Breast epithelium (tissue), 4 donors: ENCODE measurements around the gene TMEM271. TPM values are rescaled to one million over a fixed set of nuclear protein-coding genes. Genes with fewer than 3 reads are reported as not detected.
"Not testable (repeated sequence)": the region's sequence is repeated elsewhere in the genome, so short reads cannot be mapped to it uniquely, and the experiment has no call there.

Experiments
- DNase-seq, 2 donors: peaks; one replicate each; pipeline ENCODE4 v3.0.0-alpha.2; 2019; ENCODE audit warnings: low spot score in 2 of 2
- H3K27ac ChIP-seq, 2 donors: fragments of 200-600 bp; sonication (generic) in 1 of 2; one replicate each; pipeline ENCODE4 v1.5.1; 2016 to 2019; ENCODE audit warnings: mild to moderate bottlenecking in 1 of 2
- H3K27me3 ChIP-seq, 2 donors: fragments of 200-600 bp; sonication (generic) in 1 of 2; one replicate each; pipeline versions ENCODE4 v1.5.1 to v1.6.0; 2017 to 2019; ENCODE audit warnings: control low read depth in 1 of 2, mild to moderate bottlenecking in 1 of 2
- H3K36me3 ChIP-seq: fragments of 200-600 bp; one replicate; pipeline ENCODE4 v1.5.1; 2019
- H3K4me1 ChIP-seq, 2 donors: fragments of 200-600 bp; sonication (generic); one replicate each; pipeline ENCODE4 v1.5.1; 2016 to 2019; ENCODE audit warnings: control low read depth in 1 of 2
- H3K4me3 ChIP-seq, 3 donors: fragments of 200-600 bp; sonication (generic); 1 replicate in 2 of 3; 2 replicates in 1 of 3; pipeline ENCODE4 v1.5.1; 2016 to 2019; ENCODE audit warnings: mild to moderate bottlenecking in 3 of 3, moderate library complexity in 2 of 3
- H3K9me3 ChIP-seq, 2 donors: fragments of 200-600 bp; sonication (generic) in 1 of 2; one replicate each; pipeline ENCODE4 v1.5.1; 2016 to 2019; ENCODE audit warnings: control low read depth in 1 of 2
- POLR2A ChIP-seq: fragments of 450-650 bp; IDR thresholded peaks from one replicate; pipeline ENCODE4 v1.6.1; 2016; ENCODE audit warnings: antibody characterized with exemption, mild to moderate bottlenecking, moderate library complexity
- POLR2AphosphoS5 ChIP-seq, 3 donors: sonication (generic); formaldehyde crosslinking; IDR thresholded peaks; one replicate each; pipeline ENCODE4 v1.6.1; 2017; ENCODE audit warnings: antibody characterized with exemption in 3 of 3
- intact Hi-C: fragments of 100-400 bp; cut with DNase I; formaldehyde crosslinking; loops from one replicate; pipeline ENCODE4 v1.15.1; 2023; ENCODE audit warnings: low total_unique reads
- total RNA-seq, 3 donors: library from RNA; depleted of rRNA; stranded (reverse); fragments of >200 nt; gene quantifications; one replicate each; pipeline ENCODE4 v1.1.0, GENCODE V29; 2016
- TF ChIP-seq, protein P1 (sequence below), 3 donors: fragments of 450-650 bp; IDR thresholded peaks; one replicate each; pipeline ENCODE4 v1.5.1; 2016 to 2017; ENCODE audit warnings: antibody characterized with exemption in 3 of 3, mild to moderate bottlenecking in 3 of 3, moderate library complexity in 3 of 3

TMEM271 gene
- total RNA-seq, 3 donors from 2014 or later, result not detected

DNA sequence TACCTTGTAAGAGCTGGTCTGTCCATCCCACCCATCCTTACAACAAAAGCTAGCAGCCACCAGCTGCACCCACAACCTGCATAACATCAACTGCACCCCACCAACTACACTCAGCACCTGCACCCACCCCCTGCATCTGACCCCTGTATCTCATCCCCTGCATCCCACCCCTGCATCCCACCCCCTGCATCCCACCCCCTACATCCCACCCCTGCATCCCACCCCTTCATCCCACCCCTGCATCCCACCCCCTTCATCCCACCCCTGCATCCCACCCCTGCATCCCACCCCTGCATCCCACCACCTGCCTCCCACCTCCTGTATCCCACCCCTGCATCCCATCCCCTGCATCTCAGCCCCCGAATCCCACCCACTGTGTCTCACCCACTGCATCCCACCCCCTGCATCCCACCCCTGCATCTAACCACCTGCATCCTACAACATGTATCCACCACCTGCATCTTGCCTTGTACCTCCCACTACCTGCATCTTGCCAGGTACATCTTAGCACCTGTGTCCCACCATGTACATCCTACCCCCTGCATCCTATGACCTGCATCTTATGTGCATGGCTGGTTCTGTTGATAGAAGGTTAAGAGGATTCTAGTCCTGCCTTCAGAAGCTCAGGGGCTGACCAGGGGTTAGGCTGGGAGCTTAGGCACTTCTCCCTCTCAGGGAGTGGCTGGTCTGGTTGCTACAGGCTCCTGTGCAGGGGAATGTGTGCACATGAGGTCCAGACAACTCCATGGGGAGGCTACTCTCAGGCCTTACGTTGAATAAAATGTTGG, 9.4 kb downstream of the TMEM271 start:
- H3K36me3 ChIP-seq, result no peaks in the 10 kb centered on the region
- no peak for TF ChIP-seq POLR2AphosphoS5 (IDR thresholded peaks at IDR 0.05)
- TF ChIP-seq, protein P1, sequence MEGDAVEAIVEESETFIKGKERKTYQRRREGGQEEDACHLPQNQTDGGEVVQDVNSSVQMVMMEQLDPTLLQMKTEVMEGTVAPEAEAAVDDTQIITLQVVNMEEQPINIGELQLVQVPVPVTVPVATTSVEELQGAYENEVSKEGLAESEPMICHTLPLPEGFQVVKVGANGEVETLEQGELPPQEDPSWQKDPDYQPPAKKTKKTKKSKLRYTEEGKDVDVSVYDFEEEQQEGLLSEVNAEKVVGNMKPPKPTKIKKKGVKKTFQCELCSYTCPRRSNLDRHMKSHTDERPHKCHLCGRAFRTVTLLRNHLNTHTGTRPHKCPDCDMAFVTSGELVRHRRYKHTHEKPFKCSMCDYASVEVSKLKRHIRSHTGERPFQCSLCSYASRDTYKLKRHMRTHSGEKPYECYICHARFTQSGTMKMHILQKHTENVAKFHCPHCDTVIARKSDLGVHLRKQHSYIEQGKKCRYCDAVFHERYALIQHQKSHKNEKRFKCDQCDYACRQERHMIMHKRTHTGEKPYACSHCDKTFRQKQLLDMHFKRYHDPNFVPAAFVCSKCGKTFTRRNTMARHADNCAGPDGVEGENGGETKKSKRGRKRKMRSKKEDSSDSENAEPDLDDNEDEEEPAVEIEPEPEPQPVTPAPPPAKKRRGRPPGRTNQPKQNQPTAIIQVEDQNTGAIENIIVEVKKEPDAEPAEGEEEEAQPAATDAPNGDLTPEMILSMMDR (IDR thresholded peaks at IDR 0.05), result no peak
- TF ChIP-seq POLR2A, result no peak
- no peak for DNase-seq
- H3K27me3 ChIP-seq, result peaks cover 0 to 25% of the 10 kb centered on the region in 2 donors
- no peaks in the 10 kb centered on the region for H3K9me3 ChIP-seq
- no peak overlapping the region for H3K4me3 ChIP-seq
- intact Hi-C loops, result no loop called here
- no peaks in the 10 kb centered on the region for H3K4me1 ChIP-seq
- no peak overlapping the region for H3K27ac ChIP-seq

DNA sequence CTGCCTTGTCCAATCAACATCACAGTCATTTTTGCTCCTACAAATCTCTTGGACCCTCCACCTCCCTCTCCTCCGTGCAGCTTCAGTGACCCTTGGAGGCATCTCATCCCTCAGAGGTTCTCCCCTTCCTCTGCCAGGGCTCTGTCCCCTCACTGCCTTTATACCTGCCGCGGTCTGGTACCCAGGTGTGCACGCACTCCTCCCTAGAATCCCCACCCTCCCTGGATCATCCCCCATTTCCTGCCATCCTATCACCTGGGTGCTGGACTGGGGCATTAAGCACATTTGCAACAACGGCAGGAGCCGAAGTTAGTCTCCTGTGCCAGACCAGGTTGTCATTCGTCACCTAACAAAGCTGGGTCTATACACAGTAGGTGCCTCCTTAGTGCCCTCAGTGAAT, 10.1 kb downstream of the TMEM271 start:
- Histone ChIP-seq H3K27ac (no peak overlapping the region), H3K4me3 (no peak overlapping the region), H3K27me3 (peaks cover 0 to 21% of the 10 kb centered on the region in 2 donors), H3K4me1 (no peaks in the 10 kb centered on the region), H3K9me3 (no peaks in the 10 kb centered on the region), H3K36me3 (no peaks in the 10 kb centered on the region)
- intact Hi-C loops, result no loop called here
- TF ChIP-seq POLR2AphosphoS5 (IDR thresholded peaks at IDR 0.05), result no peak
- TF ChIP-seq POLR2A, result no peak
- TF ChIP-seq, protein P1 (IDR thresholded peaks at IDR 0.05), result no peak
- no peak for DNase-seq

DNA sequence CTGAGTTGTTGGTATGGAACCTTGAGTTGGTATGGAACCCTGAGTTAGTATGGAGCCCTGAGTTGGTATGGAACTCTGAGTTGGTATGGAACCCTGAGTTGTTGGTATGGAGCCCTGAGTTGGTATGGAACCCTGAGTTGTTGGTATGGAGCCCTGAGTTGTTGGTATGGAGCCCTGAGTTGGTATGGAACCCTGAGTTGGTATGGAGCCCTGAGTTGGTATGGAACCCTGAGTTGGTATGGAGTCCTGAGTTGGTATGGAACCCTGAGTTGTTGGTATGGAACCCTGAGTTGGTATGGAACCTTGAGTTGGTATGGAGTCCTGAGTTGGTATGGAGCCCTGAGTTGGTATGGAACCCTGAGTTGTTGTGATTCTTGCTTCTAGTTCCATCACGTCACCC, 10.5 kb downstream of the TMEM271 start:
- intact Hi-C loops, H3K27ac ChIP-seq, H3K9me3 ChIP-seq, DNase-seq, H3K36me3 ChIP-seq, H3K4me3 ChIP-seq, H3K4me1 ChIP-seq: not testable (repeated sequence)
- peaks cover 0 to 21% of the 10 kb centered on the region in 2 donors for H3K27me3 ChIP-seq

DNA sequence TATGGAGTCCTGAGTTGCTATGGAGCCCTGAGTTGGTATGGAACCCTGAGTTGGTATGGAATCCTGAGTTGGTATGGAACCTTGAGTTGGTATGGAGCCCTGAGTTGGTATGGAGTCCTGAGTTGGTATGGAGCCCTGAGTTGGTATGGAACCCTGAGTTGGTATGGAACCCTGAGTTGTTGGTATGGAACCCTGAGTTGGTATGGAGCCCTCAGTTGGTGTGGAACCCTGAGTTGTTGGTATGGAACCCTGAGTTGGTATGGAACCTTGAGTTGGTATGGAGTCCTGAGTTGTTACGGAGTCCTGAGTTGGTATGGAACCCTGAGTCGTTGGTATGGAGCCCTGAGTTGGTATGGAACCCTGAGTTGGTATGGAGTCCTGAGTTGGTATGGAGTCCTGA, 13.6 kb downstream of the TMEM271 start:
- H3K4me3 ChIP-seq, DNase-seq, intact Hi-C loops, H3K9me3 ChIP-seq, H3K27ac ChIP-seq, H3K36me3 ChIP-seq, H3K4me1 ChIP-seq: not testable (repeated sequence)
- H3K27me3 ChIP-seq, result peaks cover 0 to 13% of the 10 kb centered on the region in 2 donors

DNA sequence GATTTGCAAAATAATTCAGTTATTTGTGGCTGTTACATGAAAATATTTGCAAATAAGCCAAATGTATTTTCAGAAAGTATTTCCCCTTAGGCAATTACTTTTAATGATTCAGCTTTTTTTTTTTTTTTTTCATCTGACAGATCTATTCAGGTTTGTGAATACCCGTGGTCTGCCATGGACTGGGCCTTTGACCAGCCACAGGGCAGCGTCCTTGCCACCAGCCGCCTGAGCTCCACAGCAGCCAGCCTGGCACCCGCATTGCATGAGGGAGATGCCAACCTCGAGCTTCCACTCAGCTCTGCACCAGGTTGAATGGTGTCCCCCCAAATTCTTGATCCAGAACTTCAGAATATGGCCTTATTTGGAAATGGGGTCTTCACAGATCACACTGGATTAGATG, 14.7 kb downstream of the TMEM271 start:
- intact Hi-C loops, result no loop called here

DNA sequence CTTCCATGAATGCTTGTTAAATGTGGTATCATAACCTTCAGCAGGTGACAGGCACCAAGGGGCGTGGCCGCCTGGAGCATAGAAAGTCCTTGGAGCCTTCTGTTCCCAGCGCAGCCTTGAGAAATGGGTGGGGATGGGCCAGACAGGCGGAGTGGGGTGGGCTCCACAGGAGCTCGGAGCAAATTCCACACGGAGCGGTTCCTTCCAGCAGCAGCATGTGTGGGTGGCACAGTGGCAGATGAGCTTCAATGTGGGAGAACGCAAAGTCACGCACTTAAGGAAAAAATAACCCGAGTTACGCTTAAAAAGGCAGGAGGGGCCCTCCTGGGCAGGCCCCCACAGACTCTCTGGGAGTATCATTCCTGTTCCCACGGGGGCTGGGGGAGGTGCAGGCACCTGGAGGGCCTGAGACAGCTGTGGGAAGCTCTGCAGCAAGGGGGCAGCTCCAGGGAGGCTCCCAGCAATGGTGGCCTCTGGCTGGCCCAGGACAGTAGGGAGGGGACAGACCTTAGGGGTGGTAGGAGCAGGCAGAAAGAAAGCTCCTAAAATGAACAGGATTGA, 15.3 kb downstream of the TMEM271 start:
- TF ChIP-seq, protein P1 (IDR thresholded peaks at IDR 0.05), result no peak
- TF ChIP-seq POLR2AphosphoS5 (IDR thresholded peaks at IDR 0.05) (no peak), POLR2A (no peak)
- no peak for DNase-seq
- Histone ChIP-seq H3K4me1 (no peaks in the 10 kb centered on the region), H3K9me3 (no peaks in the 10 kb centered on the region), H3K36me3 (no peaks in the 10 kb centered on the region), H3K4me3 (no peak overlapping the region), H3K27ac (no peak overlapping the region), H3K27me3 (peaks cover 0 to 13% of the 10 kb centered on the region in 2 donors)
- intact Hi-C loops, result no loop called here

More for the DNA sequence above, 14.7 kb downstream of the TMEM271 start:
- TF ChIP-seq, protein P1 (IDR thresholded peaks at IDR 0.05), result no peak
- no peak for TF ChIP-seq POLR2A
- no peak for TF ChIP-seq POLR2AphosphoS5 (IDR thresholded peaks at IDR 0.05)
- no peak overlapping the region for H3K4me3 ChIP-seq
- DNase-seq, result no peak
- H3K27me3 ChIP-seq, result peaks cover 0 to 13% of the 10 kb centered on the region in 2 donors
- no peaks in the 10 kb centered on the region for H3K4me1 ChIP-seq
- H3K27ac ChIP-seq, result no peak overlapping the region
- no peaks in the 10 kb centered on the region for H3K9me3 ChIP-seq
- no peaks in the 10 kb centered on the region for H3K36me3 ChIP-seq
